GM18499 (cell line): ENCODE data around the gene SAFB2.

Experiments used
- ATAC-seq: cut with Tn5 transposase; IDR thresholded peaks from one replicate; pipeline ENCODE4 v1.9.1; 2021; ENCODE audit warnings: moderate number of reproducible peaks; ENCODE audit not compliant: insufficient read depth, unreplicated experiment

Gene SAFB2

DNA sequence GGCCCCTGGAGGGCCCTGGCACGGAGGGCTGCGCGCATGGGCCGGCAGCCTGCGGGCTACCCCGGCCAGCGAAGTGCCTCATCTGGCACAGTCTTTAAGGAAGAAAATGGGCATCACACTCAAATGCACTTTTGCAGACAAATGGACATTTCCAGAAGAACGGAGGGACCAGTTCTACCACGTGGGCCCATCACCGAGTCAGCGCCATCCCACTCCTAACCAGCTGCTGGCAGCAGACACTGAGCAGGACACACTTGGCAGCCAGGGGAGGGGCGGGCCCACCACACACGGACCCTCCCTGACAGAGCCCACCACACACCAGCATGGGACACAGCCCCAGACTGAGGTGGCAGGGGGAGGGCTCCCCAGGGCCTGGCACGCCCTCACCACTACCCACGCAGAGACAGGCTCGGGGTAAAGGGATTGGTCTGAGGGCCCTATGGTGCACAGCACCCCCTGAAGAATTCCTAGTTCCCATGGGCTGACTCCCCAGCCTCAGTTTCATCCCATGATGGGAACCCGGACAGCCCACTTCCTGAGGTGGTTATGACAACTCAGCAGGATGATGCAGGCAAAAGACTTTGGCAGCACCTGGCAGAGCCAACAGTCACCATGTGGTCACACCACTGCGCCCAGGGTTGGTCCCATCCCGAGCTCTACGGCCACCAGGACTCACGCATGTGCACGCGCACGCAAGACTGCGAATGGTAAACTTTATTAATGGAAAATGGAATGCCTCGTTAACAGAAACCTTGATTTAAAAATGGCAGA is 36.1 kb downstream of the SAFB2 start:
- ATAC-seq: no peak

DNA sequence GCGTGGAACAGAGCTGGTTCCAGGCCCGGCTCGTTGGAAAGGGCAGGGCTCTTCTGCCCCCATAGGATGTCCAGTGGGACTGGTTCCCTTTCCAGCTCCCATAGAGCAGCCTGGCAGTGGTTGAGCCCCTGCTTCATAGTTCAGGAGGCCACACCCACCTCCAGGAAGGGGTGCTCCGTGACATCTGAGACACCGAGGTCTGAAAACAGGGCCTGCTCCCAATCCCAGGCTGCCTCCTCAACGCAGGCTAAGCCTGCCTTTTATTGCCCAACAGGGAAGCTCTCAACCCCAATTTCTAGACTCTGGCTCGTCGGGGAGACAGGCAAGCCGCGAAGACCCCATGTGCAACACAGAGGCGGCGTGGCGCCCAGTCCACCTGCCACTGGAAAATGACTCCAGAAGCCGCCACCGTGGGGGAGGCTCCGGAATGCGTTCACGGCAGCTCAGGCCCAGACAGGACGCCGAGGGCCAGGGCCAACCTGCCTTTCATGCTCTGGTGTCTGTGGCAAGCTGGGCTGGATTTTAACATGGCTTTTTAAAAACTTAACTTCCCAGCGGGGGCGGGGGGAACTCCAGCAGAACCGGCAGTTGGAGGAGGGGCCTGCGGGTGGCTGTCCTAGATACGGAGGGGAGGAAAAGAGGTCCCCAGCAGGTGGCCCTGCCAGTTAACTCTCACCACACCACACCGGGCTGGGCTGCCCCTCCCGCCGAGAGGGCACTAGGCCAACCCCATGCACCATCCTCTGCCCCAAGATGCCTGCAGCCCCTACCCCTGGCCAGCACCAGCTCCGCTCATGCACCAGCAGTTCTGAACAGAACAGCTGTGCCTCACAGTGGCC is 36.9 kb downstream of the SAFB2 start:
- ATAC-seq: no peak

DNA sequence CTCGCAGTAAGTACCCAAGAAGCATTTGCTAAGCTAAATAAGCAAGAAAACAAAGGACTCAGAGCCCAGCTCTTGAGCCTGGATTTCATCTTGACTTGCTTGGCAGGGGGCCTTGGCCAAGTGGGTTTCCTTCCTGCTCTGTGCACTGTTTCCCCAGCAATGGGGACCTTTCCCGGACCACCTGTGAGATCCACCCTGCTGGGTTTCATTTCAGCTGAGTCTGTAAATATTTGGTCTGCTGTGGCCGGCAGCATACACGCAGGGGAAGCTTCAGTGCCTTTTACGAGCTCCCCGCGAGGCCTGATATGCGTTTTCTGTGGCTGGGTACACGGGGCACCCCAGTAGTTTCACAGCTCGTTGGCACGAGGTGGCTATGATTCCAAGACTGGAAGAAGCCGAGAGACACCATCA is 42.4 kb downstream of the SAFB2 start:
- ATAC-seq: no peak

DNA sequence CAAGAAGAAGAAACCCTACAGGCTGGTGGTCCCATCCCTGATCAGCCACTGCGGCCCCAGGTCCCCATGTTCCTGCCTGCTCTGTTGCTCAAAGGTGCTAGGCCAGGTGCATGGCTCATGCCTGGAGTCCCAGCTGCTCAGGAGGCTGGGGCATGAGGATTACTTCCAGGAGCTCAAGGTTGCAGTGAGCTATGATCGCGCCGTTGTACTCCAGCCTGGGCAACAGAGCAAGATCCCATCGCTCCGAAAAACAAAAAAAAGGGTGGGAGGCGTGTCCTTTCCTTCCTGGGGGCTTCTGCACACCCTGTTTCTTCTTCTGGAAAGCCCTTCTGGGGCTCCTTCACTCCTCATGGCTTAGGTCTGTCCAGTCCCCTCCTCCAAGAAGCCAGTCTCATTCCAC is 42.9 kb downstream of the SAFB2 start:
- no peak for ATAC-seq

DNA sequence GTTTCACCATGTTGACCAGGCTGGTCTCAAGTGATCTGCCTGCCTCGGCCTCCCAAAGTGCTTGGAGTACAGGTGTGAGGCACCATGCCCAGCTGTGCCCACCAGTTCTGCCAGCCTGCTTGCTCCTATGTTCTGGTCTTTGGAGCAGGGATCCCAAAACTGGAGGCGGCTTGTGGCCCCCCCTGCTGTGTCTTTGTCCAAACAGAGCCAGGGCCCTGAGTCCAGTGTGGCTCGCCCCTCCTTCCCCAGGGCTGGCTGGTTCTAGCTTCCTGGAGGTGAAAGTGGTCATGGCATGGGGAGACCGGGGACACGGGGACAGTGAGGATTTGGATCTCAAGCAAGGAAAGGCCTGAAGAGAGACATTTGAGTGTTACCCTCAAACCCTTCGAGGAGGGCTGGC is 43.3 kb downstream of the SAFB2 start:
- ATAC-seq: no peak

DNA sequence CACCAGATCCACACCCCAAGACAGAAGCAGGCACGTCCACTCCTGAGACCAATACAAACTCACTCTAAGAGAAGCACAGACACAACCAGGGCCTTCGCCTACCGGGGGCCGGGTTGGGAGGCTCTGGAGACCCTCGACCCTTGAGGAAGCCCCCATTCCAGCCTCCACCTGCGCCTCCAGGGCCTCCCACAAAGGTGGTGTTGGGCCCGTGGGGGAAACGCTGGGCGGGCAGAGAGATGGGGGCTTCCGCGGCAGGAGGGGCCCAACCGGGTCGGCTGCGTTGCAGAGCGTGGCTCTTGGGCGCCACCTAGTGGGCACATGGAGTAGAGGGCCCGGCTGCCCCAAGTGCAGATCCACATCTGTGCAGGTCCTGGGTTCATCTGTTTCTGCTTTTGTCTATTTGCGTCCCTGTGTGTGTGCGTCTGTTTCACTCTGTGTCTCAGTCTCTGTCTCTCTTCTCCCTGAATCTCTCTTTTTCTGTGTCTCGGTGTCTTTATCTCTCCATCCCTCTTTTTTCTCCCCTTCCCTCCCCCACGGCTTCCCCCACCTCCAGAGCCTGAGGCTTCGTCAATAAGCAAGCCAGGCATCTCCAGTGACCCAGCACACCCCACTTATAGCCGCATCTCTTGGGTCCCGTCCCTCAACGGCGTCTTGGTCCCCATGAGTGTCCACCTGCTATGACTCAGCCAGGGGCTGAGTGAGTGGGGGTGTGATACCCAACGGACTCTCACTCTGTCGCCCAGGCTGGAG is 44.3 kb downstream of the SAFB2 start:
- no peak for ATAC-seq

DNA sequence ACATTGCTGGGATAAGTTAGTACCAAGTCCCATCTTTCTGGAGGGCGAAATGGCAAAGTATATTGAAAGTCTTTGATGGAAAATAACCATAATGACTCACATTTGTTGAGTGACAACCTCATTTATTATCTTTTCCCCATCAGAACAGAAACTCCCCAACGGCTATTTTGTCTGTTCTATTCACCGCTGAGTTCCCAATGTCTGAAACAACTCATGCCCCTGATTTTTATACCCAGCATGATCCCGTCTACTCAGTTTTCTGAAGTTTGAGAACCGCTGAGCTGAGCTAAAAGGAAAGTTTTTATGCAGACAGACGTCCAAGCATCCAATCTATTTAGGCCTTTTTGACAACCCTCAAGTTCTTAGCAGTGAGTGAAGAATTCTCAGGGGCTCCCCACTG is 47.0 kb downstream of the SAFB2 start:
- ATAC-seq: no peak

DNA sequence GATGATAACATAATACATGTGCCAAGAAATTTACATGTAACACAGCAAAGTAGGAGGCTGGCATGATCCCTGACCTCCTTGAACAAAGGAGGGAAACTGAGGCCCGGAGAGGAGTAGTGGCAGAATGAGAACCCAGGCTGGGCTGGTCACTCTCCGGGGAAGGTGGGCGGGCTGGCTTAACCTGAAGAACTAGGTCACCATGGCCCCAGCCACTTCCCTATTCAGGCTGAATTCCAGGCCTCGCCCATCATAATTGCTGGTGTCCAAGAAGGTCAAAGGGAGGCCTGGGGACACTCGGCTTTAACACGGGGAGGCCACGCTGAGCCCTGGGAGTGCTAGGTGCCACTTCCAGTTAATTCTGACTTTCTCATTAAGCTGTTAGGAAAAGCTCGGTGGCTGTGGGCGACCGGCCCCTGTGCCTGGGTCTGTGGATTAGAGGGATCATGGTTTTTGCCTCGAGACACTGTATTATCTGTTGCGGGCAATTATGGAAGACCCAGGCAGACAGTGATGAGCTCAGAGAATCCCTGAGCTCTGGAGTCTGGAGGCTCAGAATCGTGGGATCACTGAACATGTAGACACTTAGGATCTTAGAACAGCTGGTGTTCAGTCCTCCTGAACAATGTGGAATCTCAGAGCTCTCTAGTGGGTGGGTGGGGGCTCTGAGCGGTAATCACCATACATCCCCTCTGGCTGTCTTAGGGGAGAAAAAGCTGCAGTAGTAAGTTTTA is 49.9 kb downstream of the SAFB2 start:
- no peak for ATAC-seq

DNA sequence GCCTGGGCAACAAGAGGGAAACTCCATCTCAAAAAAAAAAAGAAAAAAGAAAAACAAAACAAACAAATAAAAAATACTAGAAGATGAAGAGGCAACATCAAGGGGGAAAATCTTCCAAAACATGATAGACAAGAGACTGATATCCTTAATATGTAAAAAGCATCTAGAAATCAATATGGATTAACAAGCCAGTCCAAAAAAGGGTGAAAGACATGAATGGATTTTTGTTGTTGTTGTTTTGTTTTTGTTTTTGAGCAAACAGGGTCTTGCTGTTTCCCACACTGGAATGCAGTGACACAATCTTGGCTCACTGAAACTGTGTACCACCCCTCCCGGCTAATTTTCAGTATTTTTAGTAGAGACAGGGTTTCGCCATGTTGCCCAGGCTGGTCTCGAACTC is 50.8 kb downstream of the SAFB2 start:
- no peak for ATAC-seq

DNA sequence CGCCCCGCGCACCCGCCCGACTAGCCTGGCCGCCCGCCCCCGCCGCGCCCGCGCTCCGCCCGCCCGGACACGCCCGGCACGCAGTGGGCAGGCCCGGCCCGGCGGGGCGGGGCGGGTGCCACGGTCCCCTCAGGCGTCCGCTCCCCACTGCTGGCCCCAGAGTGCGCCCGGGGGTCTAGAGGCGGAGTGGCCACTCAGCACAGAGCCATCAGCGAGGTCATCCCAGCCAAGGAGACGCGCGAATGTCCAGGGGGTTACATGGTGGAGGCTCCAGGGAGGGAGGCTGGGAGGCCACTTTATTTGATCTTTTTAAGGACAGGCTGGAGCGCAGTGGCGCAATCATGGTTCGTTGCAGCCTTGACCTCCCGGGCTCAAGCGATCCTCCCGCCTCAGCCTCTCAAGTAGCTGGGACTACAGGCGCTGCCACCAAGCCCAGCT is 54.6 kb downstream of the SAFB2 start:
- ATAC-seq: no peak

DNA sequence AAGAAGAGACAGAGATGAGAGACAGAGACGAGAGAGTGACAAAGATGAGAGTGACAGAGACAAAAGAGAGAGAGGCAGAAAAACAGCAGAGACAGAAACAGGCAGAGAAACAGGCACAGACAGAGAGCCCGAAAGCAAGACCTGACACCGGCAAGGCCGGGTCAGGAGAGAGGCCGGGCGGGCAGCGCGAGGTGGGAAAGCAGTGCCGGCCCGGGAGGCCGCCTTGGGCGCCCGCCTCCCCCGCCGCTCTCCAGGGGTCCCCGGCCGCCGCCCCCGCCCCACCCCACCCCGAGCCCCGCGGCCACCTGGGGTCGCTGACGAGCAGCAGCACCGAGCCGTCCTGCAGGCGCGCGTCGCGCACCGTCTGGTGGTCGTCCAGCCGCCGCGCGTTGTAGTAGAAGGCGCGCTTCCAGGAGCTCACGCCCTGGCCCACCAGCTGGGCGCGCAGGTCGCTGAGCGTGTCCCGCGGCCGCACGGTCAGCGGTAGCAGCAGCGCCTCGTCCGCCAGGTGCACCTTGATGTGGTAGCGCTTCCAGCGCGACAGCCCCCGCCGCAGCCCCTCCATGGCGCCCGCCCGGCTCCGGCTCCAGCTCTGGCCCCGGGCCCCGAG is 55.1 kb downstream of the SAFB2 start, which contains the start of gene TINCR:
TSS of gene TINCR (minus strand) at position 594 of the 610 bp plus-strand sequence.
- no peak for ATAC-seq

DNA sequence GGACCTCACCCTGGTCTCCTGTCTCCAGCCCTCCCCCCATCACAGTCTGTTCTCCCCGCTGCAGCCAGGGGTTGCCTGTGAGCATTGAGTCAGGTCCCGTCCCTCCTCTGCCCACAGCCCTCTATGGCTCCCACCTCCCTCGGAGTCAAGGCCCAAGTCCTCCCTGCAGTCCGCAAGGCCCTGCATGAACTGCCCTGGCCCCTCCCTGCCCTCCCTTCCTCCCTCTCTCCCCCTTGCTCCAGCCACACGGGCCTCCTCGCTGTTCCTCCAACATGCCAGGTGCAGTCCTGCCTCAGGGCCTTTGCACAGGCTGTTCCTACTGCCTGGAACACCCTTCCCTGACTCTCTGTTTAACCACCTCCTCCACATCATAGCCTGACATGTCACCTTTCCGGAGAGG is 57.6 kb downstream of the SAFB2 start:
- ATAC-seq: no peak

DNA sequence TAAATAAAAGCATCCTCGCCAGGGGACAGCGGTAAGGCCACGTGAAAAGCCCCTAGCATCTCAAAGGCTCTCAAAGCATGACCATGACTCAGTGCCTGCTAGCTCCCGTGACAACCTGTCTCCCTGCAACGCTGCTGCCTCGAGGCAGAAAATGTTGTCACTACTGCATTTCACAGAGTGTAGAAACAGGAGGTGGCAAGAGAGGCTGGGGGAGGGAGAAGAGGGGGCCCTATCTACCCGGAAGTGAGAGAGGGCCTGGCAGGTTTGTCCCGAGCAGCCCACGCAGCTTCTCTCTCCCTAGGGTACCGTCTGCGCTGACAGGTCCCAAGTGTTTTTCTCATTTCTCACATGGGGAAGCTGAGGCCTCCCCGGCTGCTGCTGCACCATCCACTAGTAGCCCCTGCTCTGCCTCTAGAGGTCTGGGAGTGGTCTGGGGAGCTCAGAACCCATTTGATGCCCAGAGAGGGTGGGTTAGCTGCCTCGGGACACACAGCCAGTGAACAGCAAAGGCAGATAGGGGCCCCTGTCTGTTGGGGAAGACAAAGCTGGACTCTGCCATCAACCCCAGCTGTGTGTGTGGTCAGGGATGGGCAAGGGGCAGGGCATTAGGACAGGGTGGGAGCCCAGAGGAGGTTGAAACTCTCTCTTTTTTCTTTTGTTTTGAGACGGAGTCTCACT is 58.5 kb downstream of the SAFB2 start:
- ATAC-seq: no peak

DNA sequence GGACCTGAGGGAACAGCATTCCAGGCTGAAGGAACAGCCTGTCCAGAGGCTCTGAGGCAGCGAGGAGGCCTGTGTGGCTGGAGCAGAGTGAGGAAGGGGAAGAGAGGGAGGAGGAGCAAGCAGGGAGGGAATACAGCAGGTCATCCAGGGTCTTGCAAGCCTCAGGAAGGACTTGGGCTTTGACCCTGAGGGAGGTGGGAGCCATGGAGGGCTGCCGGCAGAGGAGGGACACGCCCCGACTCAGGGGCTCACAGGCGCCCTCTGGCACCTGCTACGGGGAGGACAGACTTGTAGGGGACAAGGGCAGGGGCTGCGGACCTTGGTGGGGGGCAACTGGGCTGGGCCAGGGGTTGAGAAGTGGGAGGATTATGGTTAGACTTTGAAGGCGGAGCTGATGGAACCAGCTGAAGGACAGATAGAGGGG is 59.6 kb downstream of the SAFB2 start:
- no peak for ATAC-seq

DNA sequence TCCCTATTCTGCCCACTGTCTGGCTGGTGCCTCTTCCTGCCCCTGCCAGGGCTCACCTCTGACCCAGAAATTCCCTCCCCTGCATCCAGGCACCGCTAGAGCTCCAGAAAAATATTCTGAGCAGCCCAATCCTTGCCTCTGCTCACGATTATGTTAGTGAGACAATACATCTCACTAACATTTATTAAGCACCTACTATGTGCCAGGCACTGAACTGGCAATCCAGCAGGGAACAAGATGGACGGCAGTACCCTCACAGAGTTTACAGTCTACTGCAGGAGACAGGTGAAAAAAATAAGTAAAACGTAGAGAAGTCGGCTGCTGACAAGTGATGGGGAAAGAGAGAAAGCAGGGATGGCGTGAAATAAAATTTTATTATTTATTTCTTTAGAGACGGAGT is 60.3 kb downstream of the SAFB2 start:
- no peak for ATAC-seq

DNA sequence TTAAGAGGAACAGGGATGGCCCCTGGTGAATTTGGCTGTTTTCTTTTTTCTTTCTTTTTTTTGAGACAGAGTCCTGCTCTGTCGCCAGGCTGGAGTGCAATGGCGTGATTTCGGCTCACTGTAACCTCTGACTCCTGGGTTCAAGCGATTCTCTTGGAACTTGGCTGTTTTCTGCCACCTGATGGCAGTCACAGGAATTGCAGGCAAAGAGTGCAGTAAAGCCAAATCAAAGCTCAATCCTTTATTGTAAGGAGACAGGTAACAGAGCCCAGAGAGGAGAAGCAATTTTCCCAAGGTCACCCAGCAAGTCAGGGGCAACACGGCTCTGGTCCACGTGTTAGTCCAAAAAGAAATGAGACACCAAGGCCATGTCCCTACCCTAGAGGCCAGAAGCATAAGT is 61.0 kb downstream of the SAFB2 start:
- ATAC-seq: no peak

DNA sequence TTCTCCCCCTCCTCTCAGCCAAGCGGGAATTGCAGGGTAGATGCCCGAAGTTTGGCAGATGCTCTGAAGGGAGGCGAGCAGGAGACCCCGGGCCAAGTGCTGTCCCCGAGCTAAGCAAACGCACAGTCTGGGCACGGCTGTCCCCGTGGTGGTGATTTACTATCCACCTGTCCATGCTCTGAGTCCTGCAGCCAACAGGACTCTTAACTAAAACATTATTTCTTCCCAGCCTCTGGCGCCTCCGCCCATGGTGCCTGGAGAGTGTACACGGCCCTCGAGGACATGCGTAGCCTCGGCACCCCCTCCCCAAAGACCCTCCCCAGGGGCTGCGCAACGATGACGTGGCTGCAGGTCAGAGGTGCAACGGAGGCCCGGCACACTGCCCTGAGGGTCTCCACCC is 62.4 kb downstream of the SAFB2 start:
- ATAC-seq: no peak

DNA sequence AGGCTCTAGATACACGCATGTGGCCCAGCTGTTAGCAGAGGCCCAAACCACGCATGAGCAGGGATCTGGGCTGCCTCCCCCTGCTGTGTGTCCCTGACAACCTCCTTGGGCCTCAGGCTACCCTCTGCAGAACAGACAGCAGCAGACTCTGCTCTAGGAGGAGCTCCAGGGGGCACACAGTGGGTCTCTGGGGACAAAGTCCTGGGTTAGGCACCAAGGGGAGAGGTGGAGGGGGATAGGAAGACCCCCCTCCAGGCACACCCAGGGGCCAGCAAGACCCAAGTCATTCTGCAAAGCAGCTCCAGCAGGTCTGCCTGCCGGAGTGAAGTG is 62.8 kb downstream of the SAFB2 start:
- no peak for ATAC-seq

DNA sequence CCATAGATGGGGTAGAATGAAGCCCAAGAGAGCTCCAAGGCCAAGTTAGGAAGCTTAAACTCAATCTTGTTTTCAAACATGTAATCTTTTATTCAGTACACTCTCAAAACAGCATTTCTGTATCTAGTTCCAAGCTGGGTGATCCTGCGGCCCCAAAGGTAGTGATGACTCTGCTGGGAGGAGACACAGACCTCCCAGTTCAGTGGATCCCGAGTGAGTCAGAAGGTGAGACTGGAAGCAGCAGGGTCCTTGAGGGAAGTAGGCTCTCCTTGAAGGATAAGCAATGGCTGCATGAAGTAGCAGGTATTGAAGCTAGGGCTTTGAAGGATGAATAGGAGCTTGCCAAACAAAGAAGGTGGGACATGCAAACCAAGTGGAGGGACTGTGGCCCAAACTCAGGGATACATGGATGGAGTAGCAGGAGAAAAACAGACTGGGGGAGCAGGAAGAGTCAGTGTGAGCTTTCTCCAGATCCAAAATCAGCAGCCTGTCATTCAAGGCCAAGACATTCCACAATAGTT is 64.4 kb downstream of the SAFB2 start:
- ATAC-seq: no peak
